ENCODE results near the gene STK24. TPM values are rescaled to one million over a fixed set of nuclear protein-coding genes. Genes with fewer than 3 reads are reported as not detected.

The STK24 gene
- total RNA-seq: 27.5 TPM

DNA sequence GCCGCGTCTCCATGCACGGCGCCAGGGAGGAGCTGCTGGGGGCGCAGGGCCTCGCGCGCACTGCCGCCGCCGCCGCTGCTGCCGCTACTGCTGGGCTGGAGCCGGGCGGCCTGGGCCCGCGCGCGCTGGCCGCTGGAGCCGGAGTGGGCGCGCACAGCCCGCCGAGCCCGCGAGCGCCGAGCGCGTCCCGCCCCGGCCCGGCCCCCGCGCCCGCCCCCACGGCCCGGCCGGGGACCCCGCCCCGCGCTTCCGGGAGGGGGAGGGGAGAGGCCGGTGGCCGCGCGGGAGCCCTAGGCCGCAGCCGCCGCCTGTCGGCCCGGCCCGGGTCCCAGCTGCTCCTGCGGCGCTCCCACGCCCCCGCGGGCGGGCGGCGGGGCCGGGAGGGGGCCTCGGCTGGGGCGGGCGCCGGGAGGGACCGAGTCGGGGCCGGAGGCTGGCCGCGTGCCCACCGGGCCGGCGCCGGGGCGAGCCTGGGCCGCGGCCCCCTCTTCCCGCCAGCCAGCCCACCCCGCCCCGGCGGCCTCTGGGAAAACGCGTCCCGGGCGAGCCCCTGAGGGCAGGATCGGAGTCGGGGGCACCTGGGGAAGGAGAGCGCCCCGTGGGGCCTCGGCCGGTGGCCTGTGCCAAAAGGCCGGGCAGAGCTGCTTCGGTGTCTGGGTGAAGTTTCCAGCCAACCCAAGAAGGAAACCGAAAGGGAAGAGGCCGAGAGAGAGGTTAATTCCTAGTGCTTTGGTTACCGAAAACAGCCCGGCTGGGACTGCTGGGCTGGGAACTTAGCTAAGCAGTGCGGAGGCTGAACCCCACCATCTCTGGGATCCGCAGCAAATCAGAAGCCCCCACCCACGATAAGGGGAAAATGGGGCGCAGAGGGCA, at the start of gene STK24:
STK24 (minus strand) TSS at position 145 of the 873 bp plus-strand sequence. CDS start 321 bp downstream, outside the sequence.

Other genes with a start within 250 kb of the STK24 start
- not detected for gene SLC15A1, start 175.6 kb upstream of the STK24 start, total RNA-seq